Adrenal gland (tissue), 5 donors: ENCODE measurements around the gene OSR1.

ENCODE experiments used
- CTCF ChIP-seq, 6 experiments: fragments of 450-650 bp in 4 of 6; fragments of 200-600 bp in 2 of 6; sonication (generic) in 1 of 6; IDR thresholded peaks; 1 replicate in 5 of 6; 2 replicates in 1 of 6; pipeline versions ENCODE4 v1.5.1 to v1.8.0; 2016 to 2021; ENCODE audit warnings: antibody characterized with exemption in 6 of 6, mild to moderate bottlenecking in 2 of 6, moderate library complexity in 1 of 6
- POLR2A ChIP-seq, 2 donors: fragments of 450-650 bp; IDR thresholded peaks; one replicate each; pipeline ENCODE4 v1.6.1; 2017; ENCODE audit warnings: antibody characterized with exemption in 2 of 2, mild to moderate bottlenecking in 2 of 2, moderate library complexity in 1 of 2
- donor health status: DM: no; HTN: no; CAD: no.

- TF ChIP-seq CTCF (IDR thresholded peaks at IDR 0.05) (no peak), POLR2A (IDR thresholded peaks at IDR 0.05) (no peak)
These were observed 5.3 kb downstream of the OSR1 start for GRCh38 chr2:19352946-19353720.
